ENCODE results near the gene PSTPIP2. TPM values are rescaled to one million over a fixed set of nuclear protein-coding genes. Genes with fewer than 3 reads are reported as not detected.

Gene PSTPIP2
- total and polyA plus RNA-seq, 2 of the 13 experiments (the other 11 are each of a cell fraction or from before 2014, with no cell fraction given) = 0.25 to 0.27 TPM

DNA sequence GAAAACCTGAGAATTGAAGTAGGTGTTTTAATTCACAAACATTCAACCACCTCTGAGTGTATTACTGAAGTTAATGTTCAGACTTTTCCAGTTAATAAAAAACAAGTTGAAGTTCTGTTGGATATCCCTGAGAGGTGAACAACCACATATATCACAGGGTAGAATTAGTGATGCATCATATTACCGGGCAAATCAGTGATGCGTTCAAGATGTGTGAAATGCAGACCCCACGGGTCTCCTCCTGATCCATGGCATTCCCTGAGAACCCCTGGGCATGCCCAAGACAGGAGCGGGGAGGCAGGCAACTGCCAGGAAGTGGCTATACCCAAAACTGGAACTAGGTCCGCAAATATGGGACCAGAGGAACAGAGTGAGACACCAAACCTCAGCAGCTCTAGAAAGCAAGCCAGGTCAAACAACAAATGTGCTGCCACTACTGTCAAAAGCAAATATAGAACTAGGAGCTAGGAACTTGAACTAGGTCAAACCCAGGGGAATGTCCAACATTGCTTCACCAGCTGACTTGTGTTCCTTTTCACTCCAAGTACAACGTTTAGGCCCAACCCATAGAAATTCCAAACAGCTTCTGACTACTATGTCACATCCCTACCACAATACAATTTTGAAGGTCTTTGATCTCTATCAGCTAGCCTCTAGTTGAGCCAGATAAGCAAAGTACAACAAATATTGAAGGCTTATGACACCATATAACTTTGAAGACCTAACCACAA, 20.2 kb downstream of the PSTPIP2 start (continued):
- TF ChIP-seq, protein P1, sequence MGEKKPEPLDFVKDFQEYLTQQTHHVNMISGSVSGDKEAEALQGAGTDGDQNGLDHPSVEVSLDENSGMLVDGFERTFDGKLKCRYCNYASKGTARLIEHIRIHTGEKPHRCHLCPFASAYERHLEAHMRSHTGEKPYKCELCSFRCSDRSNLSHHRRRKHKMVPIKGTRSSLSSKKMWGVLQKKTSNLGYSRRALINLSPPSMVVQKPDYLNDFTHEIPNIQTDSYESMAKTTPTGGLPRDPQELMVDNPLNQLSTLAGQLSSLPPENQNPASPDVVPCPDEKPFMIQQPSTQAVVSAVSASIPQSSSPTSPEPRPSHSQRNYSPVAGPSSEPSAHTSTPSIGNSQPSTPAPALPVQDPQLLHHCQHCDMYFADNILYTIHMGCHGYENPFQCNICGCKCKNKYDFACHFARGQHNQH (CRISPR knock-in tag; IDR thresholded peaks at IDR 0.05) = peak; percentile 96
- no peak for TF ChIP-seq ZNF781 (CRISPR knock-in tag; IDR thresholded peaks at IDR 0.05; ENCODE audit: borderline replicate concordance, not compliant biosample characterization)
- TF ChIP-seq IRX3 (CRISPR knock-in tag; IDR thresholded peaks at IDR 0.05; ENCODE audit: borderline replicate concordance, low read depth) = no peak
- no peak for TF ChIP-seq REXO4 (CRISPR knock-in tag; IDR thresholded peaks at IDR 0.05; ENCODE audit: borderline replicate concordance)
- TF ChIP-seq ZNF782 (CRISPR knock-in tag; IDR thresholded peaks at IDR 0.05; ENCODE audit: borderline replicate concordance) = no peak
- TF ChIP-seq, protein P2, sequence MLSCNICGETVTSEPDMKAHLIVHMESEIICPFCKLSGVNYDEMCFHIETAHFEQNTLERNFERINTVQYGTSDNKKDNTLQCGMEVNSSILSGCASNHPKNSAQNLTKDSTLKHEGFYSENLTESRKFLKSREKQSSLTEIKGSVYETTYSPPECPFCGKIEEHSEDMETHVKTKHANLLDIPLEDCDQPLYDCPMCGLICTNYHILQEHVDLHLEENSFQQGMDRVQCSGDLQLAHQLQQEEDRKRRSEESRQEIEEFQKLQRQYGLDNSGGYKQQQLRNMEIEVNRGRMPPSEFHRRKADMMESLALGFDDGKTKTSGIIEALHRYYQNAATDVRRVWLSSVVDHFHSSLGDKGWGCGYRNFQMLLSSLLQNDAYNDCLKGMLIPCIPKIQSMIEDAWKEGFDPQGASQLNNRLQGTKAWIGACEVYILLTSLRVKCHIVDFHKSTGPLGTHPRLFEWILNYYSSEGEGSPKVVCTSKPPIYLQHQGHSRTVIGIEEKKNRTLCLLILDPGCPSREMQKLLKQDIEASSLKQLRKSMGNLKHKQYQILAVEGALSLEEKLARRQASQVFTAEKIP (CRISPR knock-in tag; IDR thresholded peaks at IDR 0.05; ENCODE audit: borderline replicate concordance) = no peak
- TF ChIP-seq, protein P3, sequence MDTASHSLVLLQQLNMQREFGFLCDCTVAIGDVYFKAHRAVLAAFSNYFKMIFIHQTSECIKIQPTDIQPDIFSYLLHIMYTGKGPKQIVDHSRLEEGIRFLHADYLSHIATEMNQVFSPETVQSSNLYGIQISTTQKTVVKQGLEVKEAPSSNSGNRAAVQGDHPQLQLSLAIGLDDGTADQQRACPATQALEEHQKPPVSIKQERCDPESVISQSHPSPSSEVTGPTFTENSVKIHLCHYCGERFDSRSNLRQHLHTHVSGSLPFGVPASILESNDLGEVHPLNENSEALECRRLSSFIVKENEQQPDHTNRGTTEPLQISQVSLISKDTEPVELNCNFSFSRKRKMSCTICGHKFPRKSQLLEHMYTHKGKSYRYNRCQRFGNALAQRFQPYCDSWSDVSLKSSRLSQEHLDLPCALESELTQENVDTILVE (CRISPR knock-in tag; IDR thresholded peaks at IDR 0.05) = no peak
- peak; percentile 94 for TF ChIP-seq ZNF7 (CRISPR knock-in tag; IDR thresholded peaks at IDR 0.05)
- no peak; the same call in 1 of the 2 replicates for TF ChIP-seq SPEN (CRISPR knock-in tag; IDR thresholded peaks at IDR 0.05; ENCODE audit: low read depth)
- no peak for TF ChIP-seq ZNF775 (CRISPR knock-in tag; IDR thresholded peaks at IDR 0.05; ENCODE audit: borderline replicate concordance)
- no peak for TF ChIP-seq ZNF432 (CRISPR knock-in tag; IDR thresholded peaks at IDR 0.05; ENCODE audit: borderline replicate concordance)
- TF ChIP-seq, protein P4, sequence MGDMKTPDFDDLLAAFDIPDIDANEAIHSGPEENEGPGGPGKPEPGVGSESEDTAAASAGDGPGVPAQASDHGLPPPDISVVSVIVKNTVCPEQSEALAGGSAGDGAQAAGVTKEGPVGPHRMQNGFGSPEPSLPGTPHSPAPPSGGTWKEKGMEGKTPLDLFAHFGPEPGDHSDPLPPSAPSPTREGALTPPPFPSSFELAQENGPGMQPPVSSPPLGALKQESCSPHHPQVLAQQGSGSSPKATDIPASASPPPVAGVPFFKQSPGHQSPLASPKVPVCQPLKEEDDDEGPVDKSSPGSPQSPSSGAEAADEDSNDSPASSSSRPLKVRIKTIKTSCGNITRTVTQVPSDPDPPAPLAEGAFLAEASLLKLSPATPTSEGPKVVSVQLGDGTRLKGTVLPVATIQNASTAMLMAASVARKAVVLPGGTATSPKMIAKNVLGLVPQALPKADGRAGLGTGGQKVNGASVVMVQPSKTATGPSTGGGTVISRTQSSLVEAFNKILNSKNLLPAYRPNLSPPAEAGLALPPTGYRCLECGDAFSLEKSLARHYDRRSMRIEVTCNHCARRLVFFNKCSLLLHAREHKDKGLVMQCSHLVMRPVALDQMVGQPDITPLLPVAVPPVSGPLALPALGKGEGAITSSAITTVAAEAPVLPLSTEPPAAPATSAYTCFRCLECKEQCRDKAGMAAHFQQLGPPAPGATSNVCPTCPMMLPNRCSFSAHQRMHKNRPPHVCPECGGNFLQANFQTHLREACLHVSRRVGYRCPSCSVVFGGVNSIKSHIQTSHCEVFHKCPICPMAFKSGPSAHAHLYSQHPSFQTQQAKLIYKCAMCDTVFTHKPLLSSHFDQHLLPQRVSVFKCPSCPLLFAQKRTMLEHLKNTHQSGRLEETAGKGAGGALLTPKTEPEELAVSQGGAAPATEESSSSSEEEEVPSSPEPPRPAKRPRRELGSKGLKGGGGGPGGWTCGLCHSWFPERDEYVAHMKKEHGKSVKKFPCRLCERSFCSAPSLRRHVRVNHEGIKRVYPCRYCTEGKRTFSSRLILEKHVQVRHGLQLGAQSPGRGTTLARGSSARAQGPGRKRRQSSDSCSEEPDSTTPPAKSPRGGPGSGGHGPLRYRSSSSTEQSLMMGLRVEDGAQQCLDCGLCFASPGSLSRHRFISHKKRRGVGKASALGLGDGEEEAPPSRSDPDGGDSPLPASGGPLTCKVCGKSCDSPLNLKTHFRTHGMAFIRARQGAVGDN (CRISPR knock-in tag; IDR thresholded peaks at IDR 0.05) = no peak
- TF ChIP-seq ZNF839 (CRISPR knock-in tag; IDR thresholded peaks at IDR 0.05; ENCODE audit: borderline replicate concordance) = no peak
- TF ChIP-seq PHF8 (CRISPR knock-in tag; IDR thresholded peaks at IDR 0.05) = no peak
- no peak for TF ChIP-seq ZNF33A (CRISPR knock-in tag; IDR thresholded peaks at IDR 0.05; ENCODE audit: borderline replicate concordance)
- no peak for TF ChIP-seq ZMYM2 (CRISPR knock-in tag; IDR thresholded peaks at IDR 0.05)
- peak; percentile 31; the same call in 1 of the 2 replicates for TF ChIP-seq ETV5 (CRISPR knock-in tag; IDR thresholded peaks at IDR 0.05; ENCODE audit: borderline replicate concordance)
- peak; percentile 58 for TF ChIP-seq FOXK2 (IDR thresholded peaks at IDR 0.05)
- peak; percentile 56; the same call in 1 of the 2 replicates for TF ChIP-seq ZFX (CRISPR knock-in tag; IDR thresholded peaks at IDR 0.05; ENCODE audit: low read depth)

Data from HepG2 (cell line).